Endothelial cell of umbilical vein (primary cell): Measurements from ENCODE around the gene SEPTIN5. TPM values are rescaled to one million over a fixed set of nuclear protein-coding genes. Genes with fewer than 3 reads are reported as not detected.

Experiments used
- BruUV-seq: library from RNA; stranded (reverse); fragments of 400-500 nt; replicated peaks from 2 replicates; lab custom pipeline; 2021; lab: Mats Ljungman, UMichigan
- CTCF ChIA-PET: fragments of 300-600, 350-600 bp; sonication (Branson Sonifier 250); formaldehyde crosslinking; loops from one replicate; lab custom pipeline; 2021; ENCODE audit warnings: antibody characterized with exemption, inconsistent platforms; lab: Charles Lee
- POLR2A ChIA-PET: fragments of 300-600, 350-600 bp; sonication (Branson Sonifier 250); formaldehyde crosslinking; loops from one replicate; lab custom pipeline; 2021; ENCODE audit warnings: antibody characterized with exemption, inconsistent platforms; lab: Charles Lee
- DNase-seq: peaks from one replicate; pipeline ENCODE4 v3.0.0-alpha.2; 2011; ENCODE audit warnings: low read depth, low spot score
- FAIRE-seq: peaks from 2 replicates; lab custom pipeline; 2011; peaks lifted over from hg19 to GRCh38; lab: Jason Lieb, UNC
- H2AFZ ChIP-seq: 2 replicates; pipeline ENCODE4 v1.6.0; 2012; ENCODE audit warnings: low read depth, low read length, control low read depth, inconsistent platforms
- H3K27ac ChIP-seq: 2 replicates; pipeline ENCODE4 v1.5.1; 2011; ENCODE audit warnings: low read depth, mild to moderate bottlenecking, control low read depth, low read length, moderate library complexity; ENCODE audit not compliant: insufficient read depth
- H3K27me3 ChIP-seq, 2 experiments: 2 replicates each; pipeline versions ENCODE4 v1.6.0 to v1.6.1; 2011; ENCODE audit warnings: low read length in 2 of 2, mixed read lengths in 1 of 2; ENCODE audit not compliant: control insufficient read depth in 2 of 2, insufficient read depth in 2 of 2
- H3K36me3 ChIP-seq, 2 experiments: 2 replicates in 1 of 2; 3 replicates in 1 of 2; pipeline ENCODE4 v1.5.1; 2011; ENCODE audit warnings: low read length in 2 of 2, mild to moderate bottlenecking in 1 of 2, moderate library complexity in 1 of 2; ENCODE audit not compliant: control insufficient read depth in 2 of 2, insufficient read depth in 2 of 2; ENCODE audit errors: extremely low read depth in 1 of 2
- H3K4me1 ChIP-seq: 3 replicates; pipeline ENCODE4 v1.5.1; 2011; ENCODE audit warnings: mild to moderate bottlenecking, low read length; ENCODE audit not compliant: control insufficient read depth, insufficient read depth; ENCODE audit errors: extremely low read depth
- H3K4me2 ChIP-seq: 2 replicates; pipeline ENCODE4 v1.6.1; 2011; ENCODE audit warnings: low read length, control low read depth, mixed read lengths; ENCODE audit not compliant: insufficient read depth
- H3K4me3 ChIP-seq, 3 experiments: fragments of 200-600 bp in 1 of 3; sonication (generic), shearing (Covaris generic) in 1 of 3; replicated peaks in 1 of 3; 2 replicates each; pipeline ENCODE4 v1.5.1; 2011 to 2016; ENCODE audit warnings: control low read depth in 3 of 3, low read length in 3 of 3, mild to moderate bottlenecking in 2 of 3, inconsistent platforms in 1 of 3, low read depth in 1 of 3, moderate library complexity in 1 of 3; ENCODE audit not compliant: insufficient read depth in 1 of 3
- H3K79me2 ChIP-seq: 2 replicates; pipeline ENCODE4 v1.6.0; 2012; ENCODE audit warnings: low read length, inconsistent platforms; ENCODE audit not compliant: control insufficient read depth, insufficient read depth
- H3K9ac ChIP-seq: replicated peaks from 2 replicates; pipeline ENCODE3; 2011; ENCODE audit warnings: low read length, control low read depth; ENCODE audit not compliant: insufficient read depth; ENCODE audit errors: extremely low read depth
- H3K9me1 ChIP-seq: replicated peaks from 3 replicates; pipeline ENCODE4 v1.6.0; 2011; ENCODE audit warnings: mild to moderate bottlenecking, low read length; ENCODE audit not compliant: control insufficient read depth, insufficient read depth; ENCODE audit errors: extremely low read depth
- H3K9me3 ChIP-seq: replicated peaks from 2 replicates; pipeline ENCODE4 v1.5.1; 2012; ENCODE audit warnings: low read length, inconsistent platforms; ENCODE audit not compliant: control insufficient read depth, insufficient read depth
- H4K20me1 ChIP-seq: replicated peaks from 2 replicates; pipeline ENCODE3; 2011; ENCODE audit warnings: mild to moderate bottlenecking, low read length; ENCODE audit not compliant: control insufficient read depth, insufficient read depth; ENCODE audit errors: extremely low read depth
- GATA2 ChIP-seq: IDR thresholded peaks from 2 replicates; pipeline ENCODE4 v1.7.0; 2011; ENCODE audit warnings: low read depth, mild to moderate bottlenecking, moderate library complexity, mixed read lengths, low read length; ENCODE audit not compliant: insufficient read length, insufficient read depth
- JUN ChIP-seq: IDR thresholded peaks from 2 replicates; pipeline ENCODE4 v1.6.1; 2011; ENCODE audit warnings: borderline replicate concordance, low read depth; ENCODE audit not compliant: insufficient read length, insufficient read depth
- POLR2A ChIP-seq: IDR thresholded peaks from 2 replicates; pipeline ENCODE4 v1.6.1; 2012; ENCODE audit warnings: low read depth, mild to moderate bottlenecking, control low read depth, low read length
- dilution Hi-C: fragments of 300-500 bp; cut with MboI; formaldehyde crosslinking; loops from one replicate; pipeline ENCODE4 v1.15.0; 2019; ENCODE audit warnings: low sequenced_read_pairs; ENCODE audit not compliant: extremely low pct_ligation_motif_present
- intact Hi-C: fragments of 100-400 bp; cut with micrococcal nuclease; formaldehyde crosslinking; loops from one replicate; pipeline ENCODE4 v1.10.0; 2022
- polyA plus RNA-seq, 4 experiments: library from polyadenylated mRNA; depleted of rRNA in 3 of 4; stranded (reverse) in 3 of 4; unstranded in 1 of 4; fragments of >200 nt; gene quantifications; 2 replicates each; pipeline versions ENCODE4 v1.2.1 to v1.2.3, GENCODE V29; 2011 to 2012; ENCODE audit warnings: missing spikeins in 1 of 4
- total RNA-seq: library from RNA; stranded (reverse); gene quantifications from 2 replicates; pipeline ENCODE4 v1.2.3, GENCODE V29; 2021
- TF ChIP-seq, protein P1 (sequence below): IDR thresholded peaks from 2 replicates; pipeline ENCODE4 v1.6.1; 2011; ENCODE audit not compliant: insufficient read depth, insufficient read length

SEPTIN5 gene
- total and polyA plus RNA-seq, 2 donors (not counting 3 experiments of a cell fraction or from before 2014, with no cell fraction given), result 31.1 to 35.8 TPM

DNA sequence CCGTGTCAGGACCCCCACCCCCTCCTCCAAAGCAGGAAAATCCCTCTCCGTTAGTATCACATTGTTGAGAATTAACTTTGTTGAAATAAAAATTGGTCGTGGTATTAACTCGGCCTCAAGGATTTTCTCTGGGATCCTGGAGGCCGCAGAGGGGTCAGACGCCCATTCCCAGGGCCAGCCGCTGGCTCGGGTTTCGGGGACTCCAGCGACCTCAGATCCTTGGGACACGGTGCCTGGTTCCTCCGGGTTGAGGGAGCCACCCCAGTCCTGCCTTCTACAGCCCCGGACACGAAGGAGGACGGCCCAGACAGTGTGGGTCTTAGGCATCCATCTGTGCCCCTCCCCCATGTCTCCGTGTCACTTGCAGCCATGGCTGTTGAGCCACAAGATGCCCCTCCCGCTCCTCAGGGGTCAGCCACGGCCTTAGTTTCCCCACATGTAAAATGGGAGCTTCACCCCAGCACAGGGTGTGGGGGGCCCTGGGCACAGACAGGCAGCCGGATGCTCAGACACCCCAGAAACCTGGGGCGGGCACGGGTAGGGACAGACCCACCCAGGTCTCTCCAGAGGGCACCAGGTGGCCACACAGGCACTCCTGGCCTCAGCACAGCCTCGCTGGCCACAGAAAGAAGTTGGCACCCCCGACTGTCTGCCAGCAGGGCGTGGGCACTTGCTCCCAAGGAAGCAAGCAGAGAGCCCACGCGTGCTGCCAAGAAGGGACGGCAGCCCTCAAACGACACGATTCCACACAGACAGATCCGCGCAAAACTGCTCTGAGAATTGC lies 24.6 kb downstream of the SEPTIN5 start:
- Histone ChIP-seq H4K20me1 (no peaks in the 10 kb centered on the region), H3K4me2 (no peak overlapping the region), H3K27ac (no peak overlapping the region), H3K27me3 (no peaks in the 10 kb centered on the region), H3K4me3 (no peak overlapping the region), H2AFZ (no peak overlapping the region), H3K36me3 (no peaks in the 10 kb centered on the region), H3K9ac (no peak overlapping the region), H3K9me1 (no peaks in the 10 kb centered on the region), H3K79me2 (no peaks in the 10 kb centered on the region), H3K4me1 (no peaks in the 10 kb centered on the region), H3K9me3 (no peaks in the 10 kb centered on the region)
- intact Hi-C loops, result no loop called here
- DNase-seq, result no peak
- no peak for TF ChIP-seq GATA2
- TF ChIP-seq POLR2A, result no peak
- TF ChIP-seq, protein P1, sequence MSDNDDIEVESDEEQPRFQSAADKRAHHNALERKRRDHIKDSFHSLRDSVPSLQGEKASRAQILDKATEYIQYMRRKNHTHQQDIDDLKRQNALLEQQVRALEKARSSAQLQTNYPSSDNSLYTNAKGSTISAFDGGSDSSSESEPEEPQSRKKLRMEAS, result no peak
- dilution Hi-C loops, result no loop called here
- ChIA-PET CTCF (interaction anchor here (1.1 to 1.2 kb wide), 2 partner anchors 8 to 171 kb away, joined by 5 read pairs; no protein-coding TSS in a partner anchor), POLR2A (no interaction called here)
- no peak for FAIRE-seq
- BruUV-seq, result no TSS peak

DNA sequence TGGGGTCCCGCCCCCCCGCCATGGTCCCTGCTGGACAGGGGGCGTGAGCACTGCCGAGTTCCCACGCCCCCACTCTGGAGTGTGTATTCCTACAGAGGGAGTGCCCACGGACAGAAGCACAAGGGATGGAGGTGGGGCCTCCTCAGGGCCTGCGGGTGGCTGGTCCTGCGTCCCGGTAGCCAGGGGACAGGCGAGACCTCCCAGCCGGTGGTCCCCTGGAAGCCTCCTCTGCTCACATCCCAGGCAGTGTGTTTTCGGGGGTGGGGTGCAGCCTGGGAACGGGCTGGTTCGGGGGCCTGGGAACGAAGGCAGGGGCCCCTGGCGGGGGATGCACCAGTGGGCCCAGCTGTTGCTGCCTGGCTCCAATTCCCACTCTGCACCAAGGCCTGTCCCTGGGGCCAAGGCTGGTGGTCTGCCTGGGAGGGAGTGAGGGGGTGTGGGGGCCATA lies 25.2 kb downstream of the SEPTIN5 start:
- no peaks in the 10 kb centered on the region for H3K9me3 ChIP-seq
- H3K4me1 ChIP-seq, result no peaks in the 10 kb centered on the region
- ChIA-PET CTCF (interaction anchor here (1.1 to 2.4 kb wide), 2 partner anchors 9 to 171 kb away, joined by 5 to 13 read pairs; no protein-coding TSS in a partner anchor), POLR2A (no interaction called here)
- intact Hi-C loops (no loop called here), dilution Hi-C loops (no loop called here)
- H3K9ac ChIP-seq, result no peak overlapping the region
- no peak overlapping the region for H3K4me3 ChIP-seq
- TF ChIP-seq POLR2A (no peak), JUN (no peak), GATA2 (no peak)
- FAIRE-seq, result no peak
- H3K27me3 ChIP-seq, result no peaks in the 10 kb centered on the region
- no peak overlapping the region for H3K27ac ChIP-seq
- DNase-seq, result no peak
- no peaks in the 10 kb centered on the region for H4K20me1 ChIP-seq
- H3K36me3 ChIP-seq, result no peaks in the 10 kb centered on the region
- no TSS peak for BruUV-seq
- H3K4me2 ChIP-seq, result no peak overlapping the region
- no peaks in the 10 kb centered on the region for H3K9me1 ChIP-seq
- no peak overlapping the region for H2AFZ ChIP-seq
- H3K79me2 ChIP-seq, result no peaks in the 10 kb centered on the region
